Effector memory CD8-positive, alpha-beta T cell (primary cell): ENCODE measurements around the gene OSTC.

Experiments
- ATAC-seq: fragments of 150-1000 bp; cut with Tn5 transposase; replicated peaks from 2 replicates; pipeline ENCODE4 v1.10.0; 2021; ENCODE audit warnings: mild to moderate bottlenecking, moderate library complexity
- DNase-seq, 3 experiments: peaks; one replicate each; pipeline ENCODE4 v3.0.0; 2021
- H3K27ac Mint-ChIP-seq, 2 donors: one replicate each; pipeline ENCODE4 v1.8.0; 2022; ENCODE audit warnings: mild to moderate bottlenecking in 2 of 2, mixed read lengths in 2 of 2, moderate library complexity in 2 of 2
- H3K27me3 Mint-ChIP-seq, 2 donors: one replicate each; pipeline ENCODE4 v1.8.0; 2022; ENCODE audit warnings: mixed read lengths in 2 of 2
- H3K36me3 Mint-ChIP-seq: one replicate; pipeline ENCODE4 v1.8.0; 2022; ENCODE audit warnings: mild to moderate bottlenecking, moderate library complexity, mixed read lengths; ENCODE audit not compliant: insufficient read depth
- H3K4me1 Mint-ChIP-seq, 2 donors: one replicate each; pipeline ENCODE4 v1.8.0; 2022; ENCODE audit warnings: low read depth in 2 of 2, mixed read lengths in 2 of 2
- H3K4me3 Mint-ChIP-seq, 2 donors: one replicate each; pipeline ENCODE4 v1.8.0; 2022; ENCODE audit warnings: mild to moderate bottlenecking in 2 of 2, mixed read lengths in 2 of 2, moderate library complexity in 2 of 2
- H3K9me3 Mint-ChIP-seq, 2 donors: one replicate each; pipeline ENCODE4 v1.8.0; 2022; ENCODE audit warnings: mixed read lengths in 2 of 2

The OSTC gene

GRCh38 chr4:108622828-108623227 is 27.6 kb upstream of the OSTC start:
- ATAC-seq (no peak), DNase-seq (no peak)
- H3K4me1 Mint-ChIP-seq: peaks cover 36 to 40% of the 10 kb centered on the region in 2 donors
- H3K4me3 Mint-ChIP-seq: peak overlapping the region in 1 of 2 donors; percentile 13
- peaks cover 76% of the 10 kb centered on the region for H3K36me3 Mint-ChIP-seq
- no peaks in the 10 kb centered on the region for H3K9me3 Mint-ChIP-seq
- H3K27ac Mint-ChIP-seq: peak overlapping the region; percentile 3 to 8
- no peaks in the 10 kb centered on the region for H3K27me3 Mint-ChIP-seq

GRCh38 chr4:108624263-108625056 is 25.9 kb upstream of the OSTC start:
- H3K9me3 Mint-ChIP-seq: no peaks in the 10 kb centered on the region
- ATAC-seq (no peak), DNase-seq (no peak)
- peaks cover 93% of the 10 kb centered on the region for H3K36me3 Mint-ChIP-seq
- H3K4me3 Mint-ChIP-seq: no peak overlapping the region
- H3K27ac Mint-ChIP-seq: peak overlapping the region in 1 of 2 donors; percentile 90
- no peaks in the 10 kb centered on the region for H3K27me3 Mint-ChIP-seq
- peaks cover 31 to 32% of the 10 kb centered on the region in 2 donors for H3K4me1 Mint-ChIP-seq

- DNase-seq: no peak
Measured at GRCh38 chr4:108626056-108626455, 24.3 kb upstream of the OSTC start.

GRCh38 chr4:108628411-108628810 is 22.0 kb upstream of the OSTC start:
- H3K9me3 Mint-ChIP-seq: no peaks in the 10 kb centered on the region
- no peak overlapping the region for H3K4me3 Mint-ChIP-seq
- peaks cover 81% of the 10 kb centered on the region for H3K36me3 Mint-ChIP-seq
- H3K4me1 Mint-ChIP-seq: peaks cover 7 to 15% of the 10 kb centered on the region in 2 donors
- no peak overlapping the region for H3K27ac Mint-ChIP-seq
- no peak for ATAC-seq
- no peak for DNase-seq
- no peaks in the 10 kb centered on the region for H3K27me3 Mint-ChIP-seq

More at GRCh38 chr4:108626056-108626455, 24.3 kb upstream of the OSTC start:
- Mint-ChIP-seq H3K4me1 (peaks cover 18 to 23% of the 10 kb centered on the region in 2 donors), H3K9me3 (no peaks in the 10 kb centered on the region), H3K36me3 (peaks cover 99% of the 10 kb centered on the region), H3K4me3 (no peak overlapping the region), H3K27me3 (no peaks in the 10 kb centered on the region), H3K27ac (peak overlapping the region in 1 of 2 donors; percentile 90)
- ATAC-seq: no peak

- H3K4me1 Mint-ChIP-seq: no peaks in the 10 kb centered on the region
- no peak for DNase-seq
- H3K27ac Mint-ChIP-seq: no peak overlapping the region
- H3K4me3 Mint-ChIP-seq: no peak overlapping the region
- peaks cover 35% of the 10 kb centered on the region for H3K36me3 Mint-ChIP-seq
- no peaks in the 10 kb centered on the region for H3K27me3 Mint-ChIP-seq
- no peak for ATAC-seq
- H3K9me3 Mint-ChIP-seq: no peaks in the 10 kb centered on the region
Measured at GRCh38 chr4:108635070-108635655, 15.2 kb upstream of the OSTC start.

- Mint-ChIP-seq H3K4me3 (no peak overlapping the region), H3K27ac (no peak overlapping the region), H3K9me3 (no peaks in the 10 kb centered on the region), H3K27me3 (no peaks in the 10 kb centered on the region), H3K4me1 (no peaks in the 10 kb centered on the region), H3K36me3 (peaks cover 26% of the 10 kb centered on the region)
- DNase-seq: no peak
- ATAC-seq: no peak
Measured at GRCh38 chr4:108636246-108636645, 14.2 kb upstream of the OSTC start.

GRCh38 chr4:108637856-108638255 is 12.5 kb upstream of the OSTC start:
- no peaks in the 10 kb centered on the region for H3K9me3 Mint-ChIP-seq
- no peaks in the 10 kb centered on the region for H3K27me3 Mint-ChIP-seq
- no peak overlapping the region for H3K27ac Mint-ChIP-seq
- no peak overlapping the region for H3K4me3 Mint-ChIP-seq
- peaks cover 24% of the 10 kb centered on the region for H3K36me3 Mint-ChIP-seq
- DNase-seq: no peak
- no peak for ATAC-seq
- no peaks in the 10 kb centered on the region for H3K4me1 Mint-ChIP-seq

GRCh38 chr4:108644237-108644636 is 6.2 kb upstream of the OSTC start:
- DNase-seq: no peak

GRCh38 chr4:108646706-108647105 is 3.7 kb upstream of the OSTC start:
- H3K36me3 Mint-ChIP-seq: peaks cover 14% of the 10 kb centered on the region
- no peak for ATAC-seq
- H3K27ac Mint-ChIP-seq: no peak overlapping the region
- H3K4me3 Mint-ChIP-seq: no peak overlapping the region
- no peaks in the 10 kb centered on the region for H3K9me3 Mint-ChIP-seq
- H3K4me1 Mint-ChIP-seq: peaks cover 10 to 15% of the 10 kb centered on the region in 2 donors
- DNase-seq: no peak
- no peaks in the 10 kb centered on the region for H3K27me3 Mint-ChIP-seq

More at GRCh38 chr4:108644237-108644636, 6.2 kb upstream of the OSTC start:
- ATAC-seq: no peak
- Mint-ChIP-seq H3K36me3 (peaks cover 3% of the 10 kb centered on the region), H3K4me3 (no peak overlapping the region), H3K27me3 (no peaks in the 10 kb centered on the region), H3K4me1 (no peaks in the 10 kb centered on the region), H3K9me3 (no peaks in the 10 kb centered on the region), H3K27ac (no peak overlapping the region)

GRCh38 chr4:108649863-108650211 is 562 bp upstream of the OSTC start:
- H3K9me3 Mint-ChIP-seq: no peaks in the 10 kb centered on the region
- peak overlapping the region; percentile 90 for H3K4me3 Mint-ChIP-seq
- peaks cover 14% of the 10 kb centered on the region for H3K36me3 Mint-ChIP-seq
- no peak for DNase-seq
- peaks cover 28 to 34% of the 10 kb centered on the region in 2 donors for H3K4me1 Mint-ChIP-seq
- no peaks in the 10 kb centered on the region for H3K27me3 Mint-ChIP-seq
- H3K27ac Mint-ChIP-seq: peak overlapping the region; percentile 97 to 98
- no peak for ATAC-seq

GRCh38 chr4:108651014-108651791 is 804 bp downstream of the OSTC start:
- Mint-ChIP-seq H3K27me3 (no peaks in the 10 kb centered on the region), H3K27ac (peak overlapping the region; percentile 97 to 98), H3K4me1 (peaks cover 28 to 34% of the 10 kb centered on the region in 2 donors), H3K36me3 (peaks cover 16% of the 10 kb centered on the region), H3K4me3 (peak overlapping the region; percentile 90), H3K9me3 (no peaks in the 10 kb centered on the region)
- no peak for ATAC-seq
- DNase-seq: no peak

- peaks cover 5 to 12% of the 10 kb centered on the region in 2 donors for H3K4me1 Mint-ChIP-seq
- ATAC-seq: no peak
- no peak overlapping the region for H3K4me3 Mint-ChIP-seq
- no peaks in the 10 kb centered on the region for H3K27me3 Mint-ChIP-seq
- H3K9me3 Mint-ChIP-seq: no peaks in the 10 kb centered on the region
- DNase-seq: no peak
- peaks cover 83% of the 10 kb centered on the region for H3K36me3 Mint-ChIP-seq
- peak overlapping the region in 1 of 2 donors; percentile 28 for H3K27ac Mint-ChIP-seq
Measured at GRCh38 chr4:108662629-108663028, 12.2 kb downstream of the OSTC start.

GRCh38 chr4:108674356-108674977 is 24.1 kb downstream of the OSTC start:
- DNase-seq (no peak), ATAC-seq (no peak)
- H3K4me3 Mint-ChIP-seq: no peak overlapping the region
- H3K27me3 Mint-ChIP-seq: no peaks in the 10 kb centered on the region
- H3K27ac Mint-ChIP-seq: no peak overlapping the region
- no peaks in the 10 kb centered on the region for H3K4me1 Mint-ChIP-seq
- peaks cover 18% of the 10 kb centered on the region for H3K36me3 Mint-ChIP-seq
- H3K9me3 Mint-ChIP-seq: no peaks in the 10 kb centered on the region
